ENCODE data around the gene CAV2.
A peak's percentile ranks its signal among the peaks of the same experiment; 100 is the strongest.

Gene CAV2

GRCh38 chr7:116525298-116525912, 25.9 kb downstream of the CAV2 start:
- DNase-seq: no peak

- peak; percentile 37 to 84 for DNase-seq
Observed at GRCh38 chr7:116525913-116526861, 26.6 kb downstream of the CAV2 start.

- DNase-seq: peak in 1 of 2 experiments; percentile 57
Observed at GRCh38 chr7:116526897-116527296, 27.4 kb downstream of the CAV2 start.

- no peak for DNase-seq
Observed at GRCh38 chr7:116527521-116527920, 28.0 kb downstream of the CAV2 start.

GRCh38 chr7:116528008-116528789, 28.7 kb downstream of the CAV2 start:
- DNase-seq: peak; percentile 47 to 75

GRCh38 chr7:116529250-116529649, 29.7 kb downstream of the CAV2 start:
- DNase-seq: no peak

- no peak for DNase-seq
Observed at GRCh38 chr7:116530107-116530820, 30.7 kb downstream of the CAV2 start.

GRCh38 chr7:116532102-116532688, 32.7 kb downstream of the CAV2 start:
- no peak for DNase-seq

- DNase-seq: no peak
Observed at GRCh38 chr7:116534790-116535189, 35.3 kb downstream of the CAV2 start.

- DNase-seq: no peak
Observed at GRCh38 chr7:116535416-116535815, 35.9 kb downstream of the CAV2 start.

- no peak for DNase-seq
Observed at GRCh38 chr7:116538138-116538537, 38.6 kb downstream of the CAV2 start.

GRCh38 chr7:116539879-116540278, 40.3 kb downstream of the CAV2 start:
- DNase-seq: no peak

GRCh38 chr7:116540743-116541142, 41.2 kb downstream of the CAV2 start:
- no peak for DNase-seq

- DNase-seq: no peak
Observed at GRCh38 chr7:116541951-116542350, 42.4 kb downstream of the CAV2 start.

- no peak for DNase-seq
Observed at GRCh38 chr7:116542618-116543017, 43.1 kb downstream of the CAV2 start.

- peak; percentile 20 to 54 for DNase-seq
Observed at GRCh38 chr7:116543664-116544063, 44.1 kb downstream of the CAV2 start.

GRCh38 chr7:116544487-116544886, 44.9 kb downstream of the CAV2 start:
- no peak for DNase-seq

GRCh38 chr7:116545411-116545993, 46.0 kb downstream of the CAV2 start:
- DNase-seq: no peak

- DNase-seq: no peak
Observed at GRCh38 chr7:116546054-116546453, 46.5 kb downstream of the CAV2 start.

GRCh38 chr7:116546916-116547315, 47.4 kb downstream of the CAV2 start:
- no peak for DNase-seq

GRCh38 chr7:116547347-116547746, 47.8 kb downstream of the CAV2 start:
- DNase-seq: no peak

GRCh38 chr7:116548506-116548905, 49.0 kb downstream of the CAV2 start:
- DNase-seq: no peak
